Activated CD8-positive, alpha-beta memory T cell treated with anti-CD3 and anti-CD28 coated beads, Interleukin-2, amount 50 U/mL, for 1 hour (primary cell): ENCODE measurements around the gene DSP.

Experiments
- DNase-seq: peaks from one replicate; pipeline ENCODE4 v3.0.0-alpha.2; 2020; ENCODE audit errors: extremely low read depth

The DSP gene

DNA sequence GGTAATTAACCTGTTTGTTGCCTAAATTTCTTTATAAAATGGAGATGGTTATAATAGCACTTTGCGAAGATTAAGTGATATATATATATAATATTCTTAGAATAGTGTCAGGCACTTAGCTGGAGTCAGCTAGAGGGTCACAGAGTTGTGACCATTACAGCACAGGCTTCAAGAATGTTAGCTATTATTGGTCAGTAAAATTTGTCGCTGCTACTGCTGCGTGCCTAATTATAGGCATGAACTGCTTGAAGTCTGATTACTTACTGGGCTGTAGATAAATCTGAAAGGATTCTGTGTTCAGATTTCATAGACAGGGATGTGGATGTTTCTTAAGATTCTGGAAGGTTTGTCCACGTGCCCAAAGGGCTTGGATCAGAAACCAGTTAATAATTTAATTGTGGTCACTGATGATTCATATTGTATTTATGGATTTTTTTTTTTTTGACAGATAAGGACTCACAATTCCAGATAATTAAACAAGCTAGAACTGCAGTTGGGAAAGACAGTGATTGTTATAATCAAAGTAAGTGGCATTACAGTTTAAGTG, 53.2 kb downstream of the DSP start:
- no peak for DNase-seq

DNA sequence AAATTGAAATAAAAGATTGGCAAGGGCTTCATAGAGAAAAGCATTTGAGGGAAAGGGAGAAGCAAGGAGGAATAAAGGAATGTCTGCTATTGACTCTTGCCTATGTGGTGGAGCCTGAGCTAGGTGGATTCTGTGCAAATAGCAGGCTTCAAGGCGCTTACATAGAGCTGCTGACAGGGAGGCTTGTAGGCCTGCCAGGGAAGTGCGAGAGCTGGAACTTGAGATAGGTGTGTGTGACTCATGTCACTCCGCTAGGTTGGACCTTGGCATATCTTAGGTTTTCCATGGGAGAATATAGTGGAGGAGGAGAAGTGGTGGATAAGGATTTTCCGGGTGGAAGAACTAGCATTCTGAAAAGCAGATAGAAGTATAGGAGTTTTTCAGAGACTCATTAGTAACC, 62.5 kb downstream of the DSP start:
- DNase-seq = no peak

DNA sequence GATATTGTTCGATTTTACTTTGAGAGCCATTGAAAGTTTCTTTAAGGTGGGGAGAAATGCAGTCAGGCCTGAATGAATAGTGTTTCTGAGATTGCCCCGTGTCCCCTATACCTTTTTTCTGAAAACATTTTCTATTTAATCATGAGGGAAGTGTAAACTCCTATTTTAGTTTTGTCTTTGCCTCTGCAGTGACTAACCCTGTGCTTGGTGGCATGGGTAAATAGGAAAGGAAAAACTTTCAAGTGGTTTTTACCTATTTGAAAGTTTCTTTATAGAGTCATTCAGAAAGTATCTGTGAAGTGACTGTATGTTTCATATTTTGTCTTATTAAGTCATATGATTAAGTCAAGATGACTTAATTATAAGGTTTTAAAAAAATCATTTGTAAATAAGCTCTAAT, 63.0 kb downstream of the DSP start:
- no peak for DNase-seq

DNA sequence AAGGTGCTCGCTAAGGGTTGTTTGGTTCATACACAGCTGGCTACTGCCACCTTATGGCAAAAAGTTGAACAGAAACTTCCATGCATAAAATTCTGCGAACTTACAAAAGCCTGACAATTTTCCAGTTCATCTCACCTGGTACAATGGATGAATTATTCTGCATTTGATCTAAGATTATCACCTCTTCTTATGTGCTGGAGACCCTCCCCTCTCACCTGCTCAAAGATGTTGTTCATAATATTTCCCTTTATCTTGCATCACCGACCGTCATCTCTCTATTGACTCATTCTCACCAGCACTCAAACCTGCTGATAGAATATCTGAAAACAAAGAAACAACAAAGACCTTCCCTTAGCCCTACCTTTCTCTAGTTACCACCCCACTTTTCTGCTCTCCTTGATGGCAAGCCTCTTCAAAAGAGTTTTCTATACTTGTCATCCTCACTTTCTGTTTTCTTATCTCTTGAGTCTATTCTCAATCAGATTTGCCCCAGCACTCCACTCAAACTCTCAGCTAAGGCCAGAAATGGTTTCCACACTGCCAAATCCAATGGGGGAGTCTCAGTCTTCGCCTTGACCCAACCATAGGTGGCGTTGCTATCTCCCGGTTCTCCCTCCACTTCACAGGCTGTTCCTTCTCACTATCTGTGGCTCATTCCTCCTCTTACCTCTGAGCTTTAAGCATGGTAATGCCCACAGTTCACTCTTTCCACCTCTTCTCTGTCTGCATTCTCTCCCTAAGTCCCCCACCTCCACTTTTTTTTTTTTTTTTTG, 74.3 kb downstream of the DSP start:
- no peak for DNase-seq

DNA sequence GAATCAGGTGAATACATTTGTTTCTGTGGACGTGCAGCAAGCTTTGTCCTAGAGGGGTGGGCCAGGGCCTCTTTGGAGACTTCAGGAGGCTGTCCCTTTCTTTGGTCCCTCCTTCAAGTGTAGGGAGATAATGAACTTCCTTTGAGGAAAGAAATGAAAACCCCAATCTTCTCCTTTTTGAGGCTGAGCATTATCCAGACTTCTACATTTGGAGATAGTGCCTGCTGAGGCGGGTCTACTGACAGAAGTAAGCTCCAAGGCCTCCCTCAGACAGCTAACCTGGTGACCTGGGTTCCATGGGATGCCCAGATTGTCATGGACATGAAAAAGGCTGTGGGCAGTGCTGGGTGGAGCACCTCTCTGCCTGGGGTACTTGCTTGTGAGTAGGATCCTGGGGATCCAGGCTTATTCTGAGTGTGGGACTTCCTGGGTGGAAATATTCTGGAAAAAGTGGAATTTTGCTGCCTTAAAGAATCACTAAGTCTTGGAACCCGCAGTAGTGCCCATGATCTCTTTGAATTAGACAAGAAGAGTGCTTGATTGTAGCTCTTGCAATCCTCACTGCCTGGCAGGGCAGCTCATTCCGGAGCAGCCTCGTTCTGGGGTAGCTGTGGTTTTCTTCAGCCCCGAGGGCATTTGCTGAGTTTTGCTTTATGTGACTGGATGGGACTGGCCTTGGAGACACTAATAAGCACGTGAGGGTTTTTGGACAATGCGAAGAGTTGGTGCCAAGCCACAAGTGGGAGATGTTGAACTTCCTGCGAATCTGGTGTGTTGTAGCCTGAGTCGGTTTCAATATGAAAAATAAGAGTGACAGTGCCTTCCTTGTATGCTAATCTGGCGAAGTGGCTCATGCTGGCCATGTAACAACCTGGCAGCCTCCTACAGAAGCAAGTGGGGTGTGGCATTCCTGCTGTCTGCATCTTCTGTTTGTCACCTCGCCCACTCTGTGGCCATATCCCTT, 76.6 kb downstream of the DSP start:
- DNase-seq = no peak

DNA sequence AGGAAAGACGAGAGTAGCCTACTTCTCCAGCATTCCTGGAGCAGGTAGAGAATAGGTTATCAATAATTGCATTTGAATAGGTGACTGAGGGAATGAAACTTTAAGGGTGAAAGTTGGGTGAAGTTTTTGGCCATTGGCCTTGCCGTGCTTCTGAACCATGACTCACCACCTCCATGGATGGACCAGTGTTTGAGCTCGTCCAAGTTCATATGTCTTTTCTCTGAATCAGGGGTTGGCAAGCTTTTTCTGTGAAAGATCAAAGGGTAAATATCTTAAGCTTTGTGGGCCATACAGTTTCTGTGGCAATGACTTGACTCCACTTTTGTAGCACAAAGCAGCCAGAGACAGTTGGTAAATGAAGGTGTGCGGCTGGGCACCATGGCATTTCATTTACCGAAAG, 80.3 kb downstream of the DSP start:
- no peak for DNase-seq

DNA sequence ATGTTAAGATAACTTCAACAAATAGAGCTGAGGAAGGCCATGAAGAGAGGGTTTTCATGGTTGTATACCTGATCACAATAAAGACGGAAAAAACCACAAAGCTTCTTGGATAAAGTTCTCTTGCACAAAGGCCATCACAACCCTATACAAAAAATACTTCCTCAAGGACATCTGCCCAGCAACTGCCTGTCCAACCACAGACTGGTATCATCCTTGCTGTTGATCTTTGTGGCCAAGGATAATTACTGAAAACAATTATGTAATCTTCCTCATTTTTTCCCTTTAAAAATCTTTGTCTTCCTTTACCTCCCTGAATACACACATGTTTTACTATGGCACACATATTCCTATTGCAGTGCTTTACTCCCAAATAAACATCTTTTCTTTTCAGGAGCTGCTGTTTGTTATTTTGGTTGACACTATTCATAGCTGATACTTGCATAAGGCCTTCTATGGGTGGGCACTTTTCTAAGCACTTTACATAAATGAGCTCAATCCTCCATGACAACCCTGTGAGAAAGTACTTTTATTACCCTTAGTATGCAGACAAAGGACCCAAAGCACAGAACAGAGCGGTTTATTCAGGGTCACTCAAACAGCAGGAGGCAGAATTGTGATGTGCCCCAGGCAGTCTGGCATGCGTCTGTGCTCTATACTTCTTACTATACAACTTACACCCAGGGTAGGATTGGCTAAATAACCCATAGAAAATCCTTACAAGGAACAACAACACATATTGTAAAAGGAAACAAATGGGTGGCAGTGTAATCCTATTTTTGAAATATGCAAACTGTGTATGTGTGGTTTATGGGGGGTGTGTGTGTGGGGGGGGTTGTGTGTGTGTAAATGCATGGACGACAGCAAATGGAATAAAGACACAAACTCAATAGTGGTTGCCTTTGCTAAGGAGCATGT, 83.6 kb downstream of the DSP start:
- DNase-seq = no peak

DNA sequence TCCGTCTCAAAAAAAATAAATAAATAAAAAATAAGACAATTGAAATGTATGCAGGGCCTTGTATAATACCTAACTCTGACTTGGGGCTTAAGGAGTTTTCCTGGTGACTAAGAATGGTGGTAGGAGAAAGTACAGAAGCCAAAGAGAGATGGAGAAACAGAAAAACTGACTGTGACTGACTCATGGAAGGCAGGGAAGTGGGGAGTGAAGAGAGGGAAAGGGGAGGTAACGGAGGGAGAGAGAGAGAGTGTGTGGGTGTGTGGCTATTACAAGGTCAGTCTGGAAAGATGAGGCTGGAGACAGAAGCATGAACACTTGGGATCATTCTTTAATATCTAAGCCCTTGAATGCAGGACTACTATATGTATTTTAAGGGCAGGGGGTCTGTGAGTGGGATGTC, 87.0 kb downstream of the DSP start:
- no peak for DNase-seq

DNA sequence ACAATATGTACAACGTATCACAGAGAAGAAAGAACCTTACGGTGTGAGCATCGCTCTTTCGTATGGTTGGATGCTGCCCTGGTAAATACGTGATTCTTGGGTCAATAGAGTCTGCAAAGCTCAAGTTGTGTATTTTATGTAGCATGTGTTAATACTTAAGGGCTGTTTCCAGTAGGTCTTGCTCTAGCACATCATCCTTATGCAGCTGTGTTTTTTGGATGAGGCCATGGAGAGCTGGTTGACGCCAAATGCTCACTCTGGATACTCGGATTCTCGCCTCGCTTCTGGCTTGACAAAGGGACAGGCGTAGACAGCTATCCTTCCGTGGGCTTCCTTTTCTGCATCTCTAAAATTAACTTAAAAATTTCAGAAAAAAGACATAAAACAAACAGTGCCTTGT, 87.4 kb downstream of the DSP start:
- DNase-seq = no peak

DNA sequence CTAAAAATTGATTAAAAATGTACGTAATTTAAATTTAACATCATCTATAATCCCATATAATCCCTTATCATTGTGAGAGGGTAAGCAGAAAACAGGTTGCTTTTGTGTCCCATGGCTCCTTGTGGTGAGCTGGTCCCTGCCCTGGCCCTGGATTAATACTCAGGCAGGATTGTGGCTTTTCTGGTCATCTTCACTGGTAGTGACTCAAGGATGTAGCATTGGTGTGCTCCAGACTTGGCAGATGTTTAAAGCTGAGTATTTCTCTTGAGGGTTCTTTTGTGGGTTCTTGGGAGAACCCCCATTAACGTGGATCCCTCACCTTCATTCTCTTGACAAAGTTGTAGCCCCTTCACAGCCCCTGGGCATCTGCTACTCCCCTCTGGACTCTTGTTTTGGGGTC, 87.8 kb downstream of the DSP start:
- DNase-seq = no peak

DNA sequence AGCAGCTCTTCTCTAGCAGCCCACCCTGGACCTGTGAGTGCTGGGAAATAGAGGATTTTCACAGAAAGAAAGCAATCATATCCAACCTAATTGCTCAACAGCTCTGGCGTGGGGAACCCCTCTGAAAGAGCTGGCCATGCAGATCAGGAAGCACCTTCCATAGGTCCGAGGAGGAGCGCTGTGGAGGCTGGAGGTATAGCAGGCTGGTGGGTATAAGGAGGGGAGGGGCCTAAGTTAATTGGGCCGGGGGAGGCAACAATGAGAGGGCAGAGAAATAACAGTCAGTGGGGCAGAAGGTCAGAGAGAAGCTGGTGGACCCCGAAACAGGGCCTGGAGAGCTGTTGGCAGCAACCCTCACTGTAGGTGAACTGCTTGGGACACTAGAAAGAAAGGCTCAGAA, 89.3 kb downstream of the DSP start:
- no peak for DNase-seq

DNA sequence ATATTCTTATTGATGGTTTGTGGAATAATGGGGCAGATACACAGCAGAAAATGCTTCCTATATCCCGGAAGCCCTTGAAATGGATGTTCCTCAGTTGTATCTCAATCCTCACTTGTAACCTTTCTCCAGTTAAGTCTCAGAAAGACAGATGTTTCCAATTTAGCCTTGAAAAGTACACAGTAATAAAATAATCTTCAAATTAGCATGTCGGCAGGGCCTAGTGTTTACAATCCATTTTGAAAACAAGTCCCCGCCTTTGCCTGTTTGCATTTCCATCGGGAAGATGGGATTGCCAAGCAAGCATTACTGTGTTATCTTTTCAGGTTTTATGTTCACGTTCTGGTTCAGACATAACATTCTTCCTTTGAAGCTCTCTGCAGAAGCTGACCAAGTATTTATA, 90.0 kb downstream of the DSP start:
- no peak for DNase-seq

DNA sequence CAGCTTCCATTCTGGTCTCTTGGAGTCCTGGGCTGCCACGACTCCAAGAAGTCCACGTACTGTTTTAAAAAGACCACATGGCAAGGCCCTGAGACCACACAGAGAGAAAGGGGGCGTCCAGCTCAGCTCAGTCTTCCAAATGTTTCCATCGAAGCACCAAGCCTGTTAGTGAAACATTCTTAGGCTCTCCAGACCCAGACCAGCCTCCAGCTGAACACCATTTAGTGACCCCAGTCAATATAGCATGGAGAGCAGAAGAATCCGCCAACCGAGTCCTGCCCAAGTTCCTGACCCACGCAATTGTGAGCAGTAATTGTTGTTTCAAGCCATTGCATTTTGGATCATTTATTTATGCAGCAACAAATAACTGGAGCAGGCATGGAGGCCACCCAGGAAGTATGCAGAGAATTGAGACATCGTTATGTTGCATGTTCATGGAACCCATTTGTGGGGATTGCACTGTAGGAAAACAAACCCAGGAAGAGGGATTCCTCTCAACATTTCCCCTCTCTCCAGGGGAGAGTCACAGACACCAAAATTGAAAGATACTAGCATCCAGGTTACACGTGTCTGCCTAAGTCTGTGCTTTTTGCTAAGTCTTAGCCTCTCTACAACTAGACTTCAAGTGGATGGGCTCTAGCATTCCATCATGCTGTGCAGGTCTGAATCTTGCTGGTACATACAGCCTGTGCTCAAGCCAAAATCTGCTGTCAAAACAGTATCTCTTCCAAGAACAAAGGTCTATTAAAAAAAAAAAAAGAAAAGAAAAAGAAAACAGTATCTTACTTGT, 91.2 kb downstream of the DSP start:
- no peak for DNase-seq

DNA sequence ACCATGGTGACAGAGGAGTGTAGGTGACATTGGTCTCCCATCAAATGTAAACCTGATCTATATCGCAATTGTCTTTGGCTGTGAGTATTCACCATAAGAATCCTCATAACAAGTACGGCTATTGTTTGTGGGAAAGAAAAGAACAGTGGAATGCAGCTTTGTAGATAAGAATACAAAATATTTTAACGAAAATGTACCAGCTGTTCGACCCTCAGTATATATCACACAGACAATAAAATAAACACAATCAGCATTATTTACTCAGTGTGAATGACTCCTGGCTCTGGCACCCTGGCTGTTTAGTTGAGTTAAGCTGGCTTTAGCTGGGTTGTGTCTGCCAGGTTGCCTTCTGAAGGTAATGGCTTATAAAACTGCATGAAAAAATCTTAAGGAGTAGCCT, 91.9 kb downstream of the DSP start:
- DNase-seq = no peak

DNA sequence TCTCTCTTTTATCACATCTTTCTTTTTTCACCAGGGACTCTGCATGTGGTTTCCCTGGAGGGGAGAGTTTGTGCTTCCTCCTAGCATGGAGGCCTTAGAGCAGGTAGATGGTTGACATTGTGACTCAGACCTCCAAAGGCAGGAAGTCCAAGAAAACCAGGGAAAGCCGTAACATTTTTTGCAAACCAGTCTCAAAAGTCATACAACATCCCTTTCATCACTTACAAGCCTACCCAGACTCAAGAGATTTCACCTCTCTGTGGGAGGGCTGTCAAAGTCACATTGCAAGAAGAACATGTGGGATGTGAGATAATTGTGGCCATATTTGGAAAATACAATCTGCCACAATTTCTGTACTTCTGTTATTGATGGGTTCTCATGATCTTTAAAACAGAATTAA, 94.7 kb downstream of the DSP start:
- no peak for DNase-seq
